GM13977 (cell line): ENCODE data around the gene CAPN2.

ENCODE experiments used
- DNase-seq: peaks from one replicate; pipeline ENCODE4 v3.0.0; 2012; ENCODE audit warnings: low spot score
- CTCF ChIP-seq: IDR thresholded peaks from 2 replicates; pipeline ENCODE4 v1.5.1; 2012; ENCODE audit warnings: mild to moderate bottlenecking, control low read depth; ENCODE audit not compliant: insufficient read depth; ENCODE audit errors: extremely low read depth, missing control alignments
- in situ Hi-C: fragments of 300-500 bp; cut with MboI; formaldehyde crosslinking; loops from one replicate; pipeline ENCODE4 v1.12.0; 2022; ENCODE audit warnings: low sequenced_read_pairs, low pct_unique_long_range_greater_than_20kb, mixed read lengths, inconsistent platforms; ENCODE audit not compliant: unreplicated experiment

Gene CAPN2

GRCh38 chr1:223775711-223776074 lies 63.4 kb downstream of the CAPN2 start:
- TF ChIP-seq CTCF, result no peak
- in situ Hi-C loops, result no loop called here
- DNase-seq, result no peak

- in situ Hi-C loops, result no loop called here
- DNase-seq, result no peak
- no peak for TF ChIP-seq CTCF
Observed at GRCh38 chr1:223776075-223776814, 63.9 kb downstream of the CAPN2 start.

- no peak for TF ChIP-seq CTCF
- in situ Hi-C loops, result no loop called here
- DNase-seq, result no peak
Observed at GRCh38 chr1:223776826-223777454, 64.6 kb downstream of the CAPN2 start.

- no peak for DNase-seq
- no peak for TF ChIP-seq CTCF
- in situ Hi-C loops, result no loop called here
Observed at GRCh38 chr1:223780318-223780717, 68.0 kb downstream of the CAPN2 start.

GRCh38 chr1:223780949-223781348 lies 68.6 kb downstream of the CAPN2 start:
- no peak for DNase-seq
- in situ Hi-C loops, result no loop called here
- TF ChIP-seq CTCF, result no peak

- in situ Hi-C loops, result no loop called here
- no peak for DNase-seq
- TF ChIP-seq CTCF, result no peak
Observed at GRCh38 chr1:223783676-223784075, 71.3 kb downstream of the CAPN2 start.

GRCh38 chr1:223784541-223784940 lies 72.2 kb downstream of the CAPN2 start:
- no peak for DNase-seq
- in situ Hi-C loops, result no loop called here
- TF ChIP-seq CTCF, result no peak
